Measurements from ENCODE around the gene RPL35A. TPM values are rescaled to one million over a fixed set of nuclear protein-coding genes. Genes with fewer than 3 reads are reported as not detected.
A peak's percentile ranks its signal among the peaks of the same experiment; 100 is the strongest.
"Not testable (repeated sequence)": the region's sequence is repeated elsewhere in the genome, so short reads cannot be mapped to it uniquely, and the experiment has no call there.

The RPL35A gene
- total RNA-seq, 1 donor from 2014 or later = 1,290 TPM

DNA sequence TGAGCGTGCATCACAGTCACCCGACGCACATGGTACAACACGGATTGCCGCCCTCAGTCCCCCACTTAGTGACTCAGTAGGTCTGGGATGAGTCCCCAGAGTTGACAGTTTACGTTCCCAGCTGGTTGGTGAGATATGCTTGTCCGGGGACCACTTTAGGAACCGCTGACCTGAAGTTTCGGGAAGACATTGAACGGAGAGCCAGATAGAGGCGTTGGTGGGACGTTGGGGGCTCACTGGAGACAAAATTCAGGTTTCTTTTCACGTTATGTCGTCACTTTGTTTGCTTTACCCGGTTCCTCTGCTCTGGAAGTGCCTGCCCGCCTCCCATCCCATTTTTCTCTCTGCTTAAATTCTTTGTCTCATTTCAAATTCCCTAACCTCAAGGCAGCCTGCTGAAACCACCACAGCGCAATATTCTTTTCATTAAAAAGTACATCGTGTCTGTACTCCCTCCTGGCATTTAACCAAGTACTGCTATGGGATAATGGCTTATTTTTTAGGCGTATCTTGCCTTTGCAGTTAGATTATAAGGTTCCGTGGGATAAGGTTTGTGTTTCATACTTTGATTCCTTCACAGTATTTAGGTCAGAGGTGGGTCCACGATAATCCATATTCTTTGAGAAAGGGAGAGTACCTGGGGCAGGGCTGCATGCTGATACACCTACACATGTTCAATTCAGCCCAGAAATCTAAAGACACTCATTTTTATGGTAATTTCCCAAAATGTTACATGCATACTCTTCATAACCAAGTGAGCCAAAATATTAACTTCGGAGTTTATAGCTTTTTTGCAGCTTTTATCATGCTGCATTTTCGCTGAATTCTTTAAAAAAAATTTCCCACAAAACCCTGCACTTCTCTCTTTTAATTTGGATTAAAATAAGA, 10.9 kb downstream of the RPL35A start:
- Mint-ChIP-seq H3K27ac (ENCODE audit: unreplicated experiment) (peak overlapping the region; percentile 70), H3K36me3 (ENCODE audit: low read depth) (peaks cover 2% of the 10 kb centered on the region), H3K4me1 (peaks cover 34% of the 10 kb centered on the region), H3K9me3 (peaks cover 3% of the 10 kb centered on the region), H3K27me3 (ENCODE audit: low read depth) (peaks cover 5% of the 10 kb centered on the region), H3K4me3 (peak overlapping the region; percentile 94)
- DNase-seq (ENCODE audit: low read depth, low spot score) = no peak
- TF ChIP-seq, protein P1, sequence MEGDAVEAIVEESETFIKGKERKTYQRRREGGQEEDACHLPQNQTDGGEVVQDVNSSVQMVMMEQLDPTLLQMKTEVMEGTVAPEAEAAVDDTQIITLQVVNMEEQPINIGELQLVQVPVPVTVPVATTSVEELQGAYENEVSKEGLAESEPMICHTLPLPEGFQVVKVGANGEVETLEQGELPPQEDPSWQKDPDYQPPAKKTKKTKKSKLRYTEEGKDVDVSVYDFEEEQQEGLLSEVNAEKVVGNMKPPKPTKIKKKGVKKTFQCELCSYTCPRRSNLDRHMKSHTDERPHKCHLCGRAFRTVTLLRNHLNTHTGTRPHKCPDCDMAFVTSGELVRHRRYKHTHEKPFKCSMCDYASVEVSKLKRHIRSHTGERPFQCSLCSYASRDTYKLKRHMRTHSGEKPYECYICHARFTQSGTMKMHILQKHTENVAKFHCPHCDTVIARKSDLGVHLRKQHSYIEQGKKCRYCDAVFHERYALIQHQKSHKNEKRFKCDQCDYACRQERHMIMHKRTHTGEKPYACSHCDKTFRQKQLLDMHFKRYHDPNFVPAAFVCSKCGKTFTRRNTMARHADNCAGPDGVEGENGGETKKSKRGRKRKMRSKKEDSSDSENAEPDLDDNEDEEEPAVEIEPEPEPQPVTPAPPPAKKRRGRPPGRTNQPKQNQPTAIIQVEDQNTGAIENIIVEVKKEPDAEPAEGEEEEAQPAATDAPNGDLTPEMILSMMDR (conservative IDR thresholded peaks at IDR 0.05) = no peak

GRCh38 chr3:197961582-197961945, 11.6 kb downstream of the RPL35A start:
- DNase-seq (ENCODE audit: low read depth, low spot score) = no peak
- Mint-ChIP-seq H3K27me3 (ENCODE audit: low read depth) (peaks cover 5% of the 10 kb centered on the region), H3K36me3 (ENCODE audit: low read depth) (no peaks in the 10 kb centered on the region), H3K9me3 (peaks cover 3% of the 10 kb centered on the region), H3K4me3 (peak overlapping the region; percentile 94), H3K27ac (ENCODE audit: unreplicated experiment) (no peak overlapping the region), H3K4me1 (peaks cover 34% of the 10 kb centered on the region)
- TF ChIP-seq, protein P1 (conservative IDR thresholded peaks at IDR 0.05) = no peak

DNA sequence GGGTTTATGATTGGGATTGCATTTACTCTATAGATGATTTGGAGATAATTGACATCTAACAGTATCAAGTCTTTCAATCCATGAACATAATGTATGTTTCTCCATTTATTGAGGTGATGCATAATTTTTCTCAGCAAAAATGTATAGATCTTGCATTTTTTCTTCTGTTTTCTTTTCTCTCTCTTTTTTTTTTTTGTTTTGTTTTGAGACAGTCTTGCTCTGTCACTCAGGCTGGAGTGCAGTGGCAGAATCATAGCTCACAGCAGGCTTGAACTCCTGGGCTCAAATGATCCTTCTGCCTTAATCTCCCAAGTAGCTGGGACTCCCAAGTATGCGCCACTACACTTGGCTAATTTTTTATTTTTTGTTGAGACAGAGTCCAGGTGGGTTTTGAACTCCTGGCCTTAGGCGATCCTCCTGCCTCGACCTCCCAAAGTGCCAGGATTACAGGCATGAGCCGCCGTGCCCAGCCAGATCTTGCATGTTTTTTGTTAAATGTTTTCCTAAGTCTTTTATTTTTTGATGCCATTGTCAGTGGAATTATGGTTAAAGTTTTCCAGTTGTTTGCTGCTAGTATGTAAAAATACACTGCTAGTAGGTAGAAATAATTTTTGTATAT, 13.1 kb downstream of the RPL35A start:
- H3K4me3 Mint-ChIP-seq = peak overlapping the region; percentile 33
- H3K27ac Mint-ChIP-seq (ENCODE audit: unreplicated experiment) = no peak overlapping the region
- H3K36me3 Mint-ChIP-seq (ENCODE audit: low read depth) = peaks cover 7% of the 10 kb centered on the region
- peaks cover 24% of the 10 kb centered on the region for H3K4me1 Mint-ChIP-seq
- TF ChIP-seq, protein P1 (conservative IDR thresholded peaks at IDR 0.05) = no peak
- H3K27me3 Mint-ChIP-seq (ENCODE audit: low read depth) = peaks cover 5% of the 10 kb centered on the region
- H3K9me3 Mint-ChIP-seq = peaks cover 9% of the 10 kb centered on the region
- DNase-seq (ENCODE audit: low read depth, low spot score) = no peak

DNA sequence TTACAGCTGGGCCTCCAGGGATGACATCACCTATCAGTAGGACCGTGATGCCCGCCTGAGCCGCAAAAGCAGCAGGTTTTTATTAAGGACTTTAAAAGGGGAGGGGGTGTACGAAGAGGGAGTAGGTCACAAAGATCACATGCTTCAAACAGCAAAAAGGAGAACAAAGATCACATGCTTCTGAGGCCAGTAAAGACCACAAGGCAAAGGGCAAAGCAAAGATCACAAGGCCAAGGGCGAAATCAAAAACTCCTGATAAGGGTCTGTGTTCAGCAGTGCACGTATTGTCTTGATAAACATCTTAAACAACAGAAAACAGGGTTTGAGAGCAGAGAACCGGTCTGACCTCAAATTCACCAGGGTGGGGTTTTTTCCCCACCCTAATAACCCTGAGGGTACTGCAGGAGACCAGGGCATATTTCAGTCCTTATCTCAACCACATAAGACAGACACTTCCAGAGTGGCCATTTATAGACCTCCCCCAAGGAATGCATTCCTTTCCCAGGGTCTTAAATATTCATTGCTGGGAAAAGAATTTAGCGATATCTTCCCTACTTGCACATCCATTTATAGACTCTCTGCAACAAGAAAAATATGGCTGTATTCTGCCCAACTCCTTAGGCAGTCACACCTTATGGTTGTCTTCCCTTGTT, 17.5 kb downstream of the RPL35A start:
- DNase-seq (ENCODE audit: low read depth, low spot score); H3K4me1 Mint-ChIP-seq; H3K27me3 Mint-ChIP-seq (ENCODE audit: low read depth); H3K4me3 Mint-ChIP-seq: not testable (repeated sequence)
- Mint-ChIP-seq H3K9me3 (peaks cover 17% of the 10 kb centered on the region), H3K27ac (ENCODE audit: unreplicated experiment) (peak overlapping the region; percentile 5), H3K36me3 (ENCODE audit: low read depth) (peaks cover 16% of the 10 kb centered on the region)

DNA sequence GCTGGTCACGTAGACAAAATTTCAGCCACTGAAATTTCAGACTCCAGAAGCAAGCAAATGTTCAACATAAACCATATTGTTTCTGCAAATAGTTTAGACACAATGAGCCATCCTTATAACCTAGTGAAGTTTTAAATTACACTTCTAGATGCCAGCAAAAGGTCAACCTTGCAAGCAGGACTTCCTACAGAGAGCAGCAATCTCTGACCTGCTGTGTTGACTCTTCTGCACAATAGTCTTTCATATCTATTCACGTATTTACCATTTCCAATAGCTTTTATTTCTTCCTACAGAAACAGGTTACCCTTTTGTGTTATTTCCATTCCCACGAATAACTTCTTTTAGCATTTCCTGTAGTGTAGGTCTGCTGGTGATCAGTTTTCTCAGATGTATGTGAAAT, 20.6 kb downstream of the RPL35A start:
- Mint-ChIP-seq H3K4me1 (peaks cover 5% of the 10 kb centered on the region), H3K36me3 (ENCODE audit: low read depth) (peaks cover 21% of the 10 kb centered on the region), H3K4me3 (no peak overlapping the region), H3K27me3 (ENCODE audit: low read depth) (no peaks in the 10 kb centered on the region), H3K9me3 (peaks cover 19% of the 10 kb centered on the region), H3K27ac (ENCODE audit: unreplicated experiment) (no peak overlapping the region)
- TF ChIP-seq, protein P1 (conservative IDR thresholded peaks at IDR 0.05) = no peak
- no peak for DNase-seq (ENCODE audit: low read depth, low spot score)

Data from neural crest cell (in vitro differentiated cells).